Activated CD4-positive, CD25-positive, alpha-beta regulatory T cell treated with anti-CD3 and anti-CD28 coated beads, Interleukin-2, amount 50 U/mL, for 72 hours (primary cell): ENCODE data around the gene FJX1.

Source experiments
- DNase-seq: peaks from one replicate; pipeline ENCODE4 v3.0.0; 2021

The FJX1 gene

DNA sequence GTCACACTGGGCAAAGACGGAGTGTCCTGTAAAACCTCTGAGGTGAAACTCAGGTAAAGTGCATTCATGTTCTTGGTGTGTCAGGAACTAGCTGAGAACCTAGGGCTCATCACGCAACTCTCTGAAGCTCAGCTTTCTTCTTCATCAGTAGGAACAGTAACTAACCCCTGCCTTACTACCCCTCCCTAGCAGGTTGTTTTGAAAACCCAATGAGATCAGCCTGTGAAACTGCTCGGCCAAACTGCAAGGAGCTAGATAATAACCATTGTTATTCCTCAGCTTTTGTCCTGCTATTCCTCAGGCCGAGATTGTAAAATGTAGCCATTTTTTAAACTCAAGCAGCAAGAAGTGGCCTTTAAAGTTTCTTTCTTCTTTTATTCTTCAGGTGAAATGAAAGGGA is 9.8 kb upstream of the FJX1 start:
- no peak for DNase-seq

DNA sequence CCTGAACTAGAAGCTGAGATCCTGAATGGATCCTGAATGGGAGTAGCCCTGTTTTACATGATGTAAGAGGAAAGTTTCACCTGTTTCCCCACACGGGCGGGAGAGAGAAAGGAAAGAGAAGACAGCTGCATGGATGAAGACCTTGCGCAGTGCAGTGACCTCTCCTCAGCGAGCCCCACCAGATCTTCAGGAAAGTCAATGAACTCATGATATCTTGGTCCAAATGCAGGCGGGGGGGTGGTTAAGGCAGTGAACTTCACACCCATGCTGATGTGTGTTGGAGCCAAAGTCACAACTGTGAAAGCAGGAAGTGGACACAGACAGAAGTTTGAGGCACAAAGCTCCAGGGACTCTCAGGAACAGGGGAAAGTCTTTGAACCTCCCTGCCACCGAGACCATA is 8.6 kb upstream of the FJX1 start:
- no peak for DNase-seq

DNA sequence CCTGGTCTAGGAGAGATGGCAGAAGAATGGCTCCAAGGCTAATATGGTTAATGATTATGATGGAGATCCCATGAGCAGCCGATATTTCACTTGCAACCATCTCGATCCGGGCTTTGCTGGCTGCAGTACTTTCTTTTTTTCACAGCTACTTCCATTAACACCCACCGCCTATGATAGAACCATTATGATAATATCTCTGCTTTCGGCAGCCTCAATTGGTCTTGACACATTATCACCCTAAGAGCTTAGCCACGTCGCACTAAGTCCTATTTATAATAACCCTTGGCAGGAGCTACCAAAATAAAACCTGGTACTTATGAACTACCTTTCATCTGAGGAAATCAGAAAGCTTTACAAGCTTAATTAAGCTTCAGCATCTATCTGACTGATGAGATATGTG is 7.6 kb upstream of the FJX1 start:
- DNase-seq, result no peak

DNA sequence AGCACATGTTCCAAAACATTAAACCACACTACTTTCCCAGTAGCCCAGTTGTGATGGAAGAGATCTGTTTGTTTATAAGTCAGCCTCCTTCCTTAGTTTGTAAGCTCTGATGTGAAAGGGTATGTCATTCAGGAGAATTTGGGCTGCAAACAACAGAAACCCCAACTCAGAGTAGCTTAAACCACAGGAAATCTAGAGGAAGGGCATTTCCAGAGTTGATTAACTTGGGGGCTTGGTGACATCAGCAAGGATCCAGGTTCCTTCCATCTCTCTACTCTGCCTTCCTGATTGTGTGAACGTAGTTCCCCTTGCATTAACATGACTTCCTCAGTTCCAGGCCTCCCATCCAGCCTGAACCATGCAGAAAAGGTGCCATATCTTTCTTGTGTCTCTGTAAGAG is 6.5 kb upstream of the FJX1 start:
- no peak for DNase-seq

DNA sequence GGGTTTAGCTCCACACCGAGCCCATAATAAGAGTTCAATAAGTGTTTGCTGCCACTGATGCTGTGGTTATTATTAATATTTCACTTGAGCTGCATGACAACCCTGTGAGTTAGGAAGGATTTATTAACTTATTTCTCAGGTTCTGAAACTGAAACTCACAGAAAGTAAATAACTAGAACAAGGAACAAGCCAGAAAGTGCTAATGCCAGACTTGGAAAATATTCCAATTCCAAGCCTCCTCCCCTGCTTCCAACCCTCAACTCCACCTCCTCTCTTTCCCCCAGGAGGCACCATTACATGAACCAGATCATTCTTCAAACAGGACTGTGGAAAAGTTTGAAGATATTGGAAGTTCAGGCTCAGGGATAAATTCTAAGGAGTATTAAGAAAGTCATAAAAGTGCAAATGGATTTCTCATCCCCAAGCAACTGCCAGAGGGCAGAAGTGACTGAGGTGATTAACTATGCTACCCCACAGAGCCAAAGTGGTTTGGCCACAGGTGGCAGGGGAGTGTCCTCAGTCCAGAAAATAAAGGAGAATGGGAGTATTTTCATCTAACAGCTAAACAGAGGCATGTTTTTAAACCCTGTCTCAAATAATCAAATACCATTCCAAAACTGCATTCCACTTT is 3.2 kb upstream of the FJX1 start:
- DNase-seq, result no peak

DNA sequence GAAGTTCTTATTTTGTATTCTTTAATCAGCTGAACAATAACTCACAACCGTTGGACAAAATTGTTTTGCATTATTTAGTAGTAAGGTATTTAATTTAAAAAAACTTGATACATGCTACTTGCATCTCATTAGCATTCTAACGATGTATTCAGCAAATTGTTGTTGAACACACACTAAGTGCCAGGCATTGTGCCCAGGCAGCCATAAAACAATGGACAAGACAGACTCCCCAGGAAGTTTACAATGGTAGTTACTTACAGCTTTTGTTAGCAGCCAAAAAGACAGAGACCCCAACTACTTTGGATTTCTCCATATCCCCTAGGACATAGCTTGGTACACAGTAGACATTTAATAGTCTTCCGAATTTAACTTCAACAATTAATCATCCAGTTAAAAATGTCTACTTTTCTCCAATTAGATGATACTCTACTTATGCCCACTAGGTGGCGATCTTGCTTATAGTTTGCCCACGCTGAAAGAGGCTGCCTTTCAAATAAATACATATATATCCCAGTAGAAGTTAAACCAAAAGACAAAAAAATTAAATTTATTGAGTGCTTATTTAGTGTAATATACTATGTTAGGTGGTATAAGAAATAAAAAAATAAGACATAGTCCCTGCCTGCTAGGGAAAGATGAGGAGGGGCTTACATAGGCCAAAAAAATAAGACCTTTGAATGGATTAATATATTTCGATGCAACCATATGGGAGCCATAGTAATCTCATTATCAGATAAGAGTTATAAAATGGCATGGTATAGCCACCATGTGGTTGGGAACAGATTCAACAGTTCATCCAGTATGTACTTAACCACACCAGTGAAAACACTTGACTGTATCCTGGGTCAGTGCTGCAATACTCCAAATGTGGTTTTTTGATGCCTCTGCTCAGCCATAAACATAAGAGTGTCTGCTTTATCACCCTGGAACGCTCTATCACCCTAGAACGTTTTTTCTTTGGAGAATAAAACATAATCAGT is 2.0 kb upstream of the FJX1 start:
- no peak for DNase-seq

DNA sequence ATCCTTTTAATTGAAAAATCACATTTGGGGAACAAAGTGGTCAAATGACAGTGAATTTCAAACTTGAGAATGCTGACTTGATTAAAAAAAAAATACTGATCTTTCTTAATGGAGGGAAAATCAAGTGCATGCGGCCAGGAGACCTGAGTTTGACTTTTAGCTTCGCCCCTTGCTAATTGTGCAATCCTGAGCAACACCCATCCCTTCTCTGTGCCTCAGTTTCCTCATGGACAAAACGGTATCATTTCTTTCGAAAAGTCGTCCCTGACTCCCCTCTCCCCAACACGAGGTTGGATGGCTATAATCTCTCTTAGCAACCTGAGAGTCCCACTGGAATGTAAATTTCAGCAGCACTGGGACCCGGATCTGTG is 959 bp upstream of the FJX1 start:
- no peak for DNase-seq

DNA sequence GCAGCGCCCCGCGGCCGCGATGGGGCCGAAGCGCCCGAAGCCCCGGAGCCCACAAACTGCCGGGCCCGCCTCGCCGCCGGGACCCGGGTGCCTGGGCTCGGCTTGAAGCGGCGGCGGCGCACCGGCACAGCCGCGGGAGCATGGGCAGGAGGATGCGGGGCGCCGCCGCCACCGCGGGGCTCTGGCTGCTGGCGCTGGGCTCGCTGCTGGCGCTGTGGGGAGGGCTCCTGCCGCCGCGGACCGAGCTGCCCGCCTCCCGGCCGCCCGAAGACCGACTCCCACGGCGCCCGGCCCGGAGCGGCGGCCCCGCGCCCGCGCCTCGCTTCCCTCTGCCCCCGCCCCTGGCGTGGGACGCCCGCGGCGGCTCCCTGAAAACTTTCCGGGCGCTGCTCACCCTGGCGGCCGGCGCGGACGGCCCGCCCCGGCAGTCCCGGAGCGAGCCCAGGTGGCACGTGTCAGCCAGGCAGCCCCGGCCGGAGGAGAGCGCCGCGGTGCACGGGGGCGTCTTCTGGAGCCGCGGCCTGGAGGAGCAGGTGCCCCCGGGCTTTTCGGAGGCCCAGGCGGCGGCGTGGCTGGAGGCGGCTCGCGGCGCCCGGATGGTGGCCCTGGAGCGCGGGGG is 346 bp downstream of the FJX1 start:
- no peak for DNase-seq

DNA sequence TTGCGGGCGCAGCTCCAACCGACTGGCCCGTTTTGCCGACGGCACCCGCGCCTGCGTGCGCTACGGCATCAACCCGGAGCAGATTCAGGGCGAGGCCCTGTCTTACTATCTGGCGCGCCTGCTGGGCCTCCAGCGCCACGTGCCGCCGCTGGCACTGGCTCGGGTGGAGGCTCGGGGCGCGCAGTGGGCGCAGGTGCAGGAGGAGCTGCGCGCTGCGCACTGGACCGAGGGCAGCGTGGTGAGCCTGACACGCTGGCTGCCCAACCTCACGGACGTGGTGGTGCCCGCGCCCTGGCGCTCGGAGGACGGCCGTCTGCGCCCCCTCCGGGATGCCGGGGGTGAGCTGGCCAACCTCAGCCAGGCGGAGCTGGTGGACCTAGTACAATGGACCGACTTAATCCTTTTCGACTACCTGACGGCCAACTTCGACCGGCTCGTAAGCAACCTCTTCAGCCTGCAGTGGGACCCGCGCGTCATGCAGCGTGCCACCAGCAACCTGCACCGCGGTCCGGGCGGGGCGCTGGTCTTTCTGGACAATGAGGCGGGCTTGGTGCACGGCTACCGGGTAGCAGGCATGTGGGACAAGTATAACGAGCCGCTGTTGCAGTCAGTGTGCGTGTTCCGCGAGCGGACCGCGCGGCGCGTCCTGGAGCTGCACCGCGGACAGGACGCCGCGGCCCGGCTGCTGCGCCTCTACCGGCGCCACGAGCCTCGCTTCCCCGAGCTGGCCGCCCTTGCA is 1.0 kb downstream of the FJX1 start:
- DNase-seq, result no peak

DNA sequence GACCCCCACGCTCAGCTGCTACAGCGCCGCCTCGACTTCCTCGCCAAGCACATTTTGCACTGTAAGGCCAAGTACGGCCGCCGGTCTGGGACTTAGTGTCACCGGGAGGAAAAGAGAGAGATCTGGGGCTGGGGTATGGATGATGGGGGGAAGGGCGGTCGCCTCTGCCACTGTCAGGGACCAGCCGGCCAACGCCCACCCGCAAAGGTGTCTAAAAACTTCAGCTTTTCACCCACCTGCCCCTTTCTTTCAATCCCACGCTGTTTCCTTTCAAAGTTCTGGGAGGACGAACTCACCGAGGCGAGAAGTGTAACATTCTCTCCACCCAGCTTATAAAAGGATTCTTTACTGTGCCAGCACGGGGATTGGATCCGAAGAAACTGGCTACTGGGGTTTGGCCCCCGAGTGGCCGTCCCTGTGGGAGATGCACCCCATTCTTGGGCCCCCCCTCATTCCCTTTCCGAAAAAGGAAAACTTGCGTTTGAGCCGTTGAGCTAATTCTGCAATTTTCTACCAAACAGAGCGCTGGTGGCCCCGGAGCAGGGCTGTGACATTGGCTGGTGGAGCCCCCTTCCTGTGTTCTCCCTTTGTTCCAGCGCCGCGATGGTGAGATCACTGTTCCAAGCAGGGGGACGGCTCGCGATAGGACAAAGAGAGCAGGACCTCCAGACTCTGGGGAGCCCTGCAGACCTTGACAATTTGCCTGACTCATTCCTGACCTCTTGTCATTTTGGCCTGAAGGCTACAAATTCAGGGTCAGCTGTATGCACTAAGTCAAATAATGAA is 1.8 kb downstream of the FJX1 start:
- no peak for DNase-seq

DNA sequence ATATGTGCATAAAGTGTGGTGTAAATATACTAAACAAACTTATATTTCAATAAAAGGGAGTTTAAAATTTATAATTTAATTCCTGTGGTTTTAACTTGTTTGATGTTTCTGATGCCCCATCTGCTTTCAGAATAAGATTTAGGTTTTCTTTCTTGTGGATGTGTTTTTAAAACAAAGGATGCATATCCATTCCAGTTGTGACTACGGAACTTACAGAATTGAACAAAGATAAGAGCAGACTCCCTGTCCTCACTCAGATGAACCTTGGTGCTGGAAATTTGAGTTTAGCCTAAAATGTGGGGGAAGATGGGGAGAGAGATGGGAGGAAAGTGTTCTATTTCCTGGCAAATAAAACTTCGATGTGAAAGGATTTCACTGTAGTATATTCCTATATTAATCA is 2.5 kb downstream of the FJX1 start:
- no peak for DNase-seq

DNA sequence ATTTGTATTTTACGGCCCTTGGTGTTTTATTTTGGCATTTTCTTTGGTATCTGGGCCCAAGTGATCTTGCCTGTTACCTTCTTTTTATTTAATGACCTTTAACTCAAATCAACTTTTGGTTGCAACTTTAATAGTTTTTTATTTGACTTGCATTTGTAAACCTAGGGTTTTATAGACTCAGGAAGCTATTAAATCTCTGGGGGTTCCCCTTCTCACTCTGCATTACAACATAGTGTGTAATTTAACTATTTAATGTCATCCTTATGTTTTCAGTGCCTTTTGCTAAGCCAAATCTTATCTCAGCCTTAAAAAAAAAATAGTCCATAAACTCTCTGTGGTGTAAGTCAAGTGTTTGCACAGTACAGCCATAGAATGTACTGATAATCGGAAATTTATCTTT is 3.4 kb downstream of the FJX1 start:
- no peak for DNase-seq

DNA sequence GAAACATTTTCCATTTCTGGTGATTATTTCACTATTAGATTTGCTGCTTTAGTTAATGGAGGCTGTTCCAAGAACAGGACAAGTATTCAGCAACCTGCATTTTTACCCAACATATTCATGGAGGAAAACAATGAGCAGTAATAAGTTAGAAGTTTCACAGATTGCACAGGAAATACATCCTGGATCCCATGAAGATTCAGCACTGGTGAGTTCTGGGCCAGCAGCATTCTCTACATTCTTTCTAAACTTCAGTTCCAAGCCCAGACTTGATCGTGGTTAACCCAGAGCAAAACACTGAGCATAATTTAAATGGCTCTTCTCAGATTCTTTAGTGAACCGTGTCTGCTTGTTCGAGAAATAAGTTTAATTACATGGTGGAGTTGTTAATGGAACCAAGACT is 3.8 kb downstream of the FJX1 start:
- no peak for DNase-seq

DNA sequence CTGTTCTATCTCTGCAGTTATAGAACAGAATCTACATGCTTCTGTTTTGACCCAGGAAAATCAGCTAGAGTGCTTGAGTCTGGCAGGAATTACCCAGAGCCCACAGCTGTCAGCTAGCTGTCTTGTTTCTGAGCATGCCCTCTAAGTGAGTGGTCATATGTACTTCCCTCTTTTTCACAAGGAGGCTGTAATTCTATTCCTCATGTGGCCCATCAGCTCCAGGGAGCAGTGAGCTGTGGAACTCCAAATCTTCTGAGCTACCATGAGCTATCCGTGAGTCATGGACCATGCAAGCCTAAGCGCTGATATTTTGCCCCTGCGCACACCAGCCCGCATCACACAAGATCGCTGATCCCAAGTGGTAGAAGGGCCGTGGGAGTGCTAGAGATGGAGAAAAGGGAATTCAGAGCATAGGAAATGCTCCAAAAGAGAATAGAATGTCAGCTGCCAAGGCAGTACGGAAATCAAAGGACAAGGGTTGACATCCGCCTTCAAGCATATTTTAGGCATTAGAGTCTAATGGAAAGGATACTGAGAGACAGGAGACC is 5.4 kb downstream of the FJX1 start:
- DNase-seq, result no peak

DNA sequence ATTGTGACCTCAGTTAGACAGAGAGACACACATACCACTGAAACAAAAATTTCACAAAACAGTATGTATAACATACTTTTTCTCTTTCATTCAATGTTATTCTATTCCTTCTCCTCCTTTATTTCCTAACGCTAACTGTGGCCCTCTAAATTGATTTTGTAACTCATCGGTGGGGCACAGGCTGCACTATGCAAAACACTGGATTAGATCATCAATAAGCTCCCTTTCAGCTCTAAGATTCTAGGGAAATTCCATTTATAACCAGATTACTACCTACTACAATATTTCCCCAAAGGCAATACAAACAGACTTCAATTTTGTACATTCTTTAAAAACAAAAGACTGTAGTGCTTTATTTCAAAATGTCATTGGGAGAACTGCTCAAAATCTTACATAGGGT is 6.1 kb downstream of the FJX1 start:
- DNase-seq, result no peak

DNA sequence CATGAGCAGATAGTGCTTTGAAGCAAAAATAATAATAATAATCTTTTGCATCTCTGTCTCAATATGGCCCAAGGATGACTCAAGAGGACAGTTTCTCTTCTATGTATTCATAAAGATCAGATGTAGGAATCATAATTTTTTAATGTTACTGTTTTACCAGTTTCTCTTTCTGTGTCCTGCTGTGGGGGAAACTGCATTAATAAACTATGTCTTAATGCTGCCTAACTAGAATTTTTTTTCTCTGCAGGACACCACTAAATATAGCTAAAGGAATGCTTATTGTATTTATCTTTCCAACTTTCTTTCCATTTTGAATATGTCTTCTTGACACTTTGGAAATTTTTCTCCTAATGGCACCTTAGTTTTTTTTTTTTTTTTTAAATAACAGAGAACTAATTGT is 6.5 kb downstream of the FJX1 start:
- no peak for DNase-seq

DNA sequence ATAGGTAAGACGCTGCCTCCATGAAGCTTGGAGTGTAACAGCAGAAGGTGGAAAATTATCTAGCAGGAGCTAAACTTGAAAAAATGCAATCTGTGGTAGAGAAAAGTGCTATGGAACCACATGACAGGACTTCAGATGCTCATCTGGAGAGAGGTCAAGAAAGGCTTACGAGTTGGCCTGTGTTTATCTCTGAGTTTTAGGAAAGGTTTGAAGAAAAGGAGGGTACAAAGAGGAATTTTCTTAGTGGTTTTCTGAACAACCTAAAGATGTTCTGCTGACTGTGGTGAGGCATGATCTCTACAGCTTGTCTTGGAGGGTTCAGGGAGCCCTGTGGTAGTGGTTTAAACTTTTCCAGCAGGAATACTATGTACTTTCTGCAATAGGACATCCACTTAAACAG is 8.2 kb downstream of the FJX1 start:
- no peak for DNase-seq

DNA sequence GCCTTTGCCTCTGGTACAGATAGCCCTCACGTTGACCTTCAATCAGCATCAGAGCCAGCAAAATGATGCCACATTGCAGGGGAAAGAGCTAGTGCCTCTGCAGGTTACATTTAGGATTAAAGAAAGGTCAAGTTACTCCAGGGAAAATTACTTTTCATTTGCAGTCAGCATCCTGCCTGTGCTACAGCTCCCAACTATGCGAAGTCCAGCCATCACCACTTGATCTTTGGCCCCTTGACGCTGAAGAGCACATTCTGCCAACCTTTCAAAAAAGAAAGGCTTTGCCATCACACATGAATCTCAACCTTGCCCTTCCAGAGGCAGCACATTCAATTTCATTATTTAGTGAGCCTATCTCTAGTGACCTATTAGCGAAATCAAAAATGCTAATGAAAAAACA is 11.3 kb downstream of the FJX1 start:
- no peak for DNase-seq

DNA sequence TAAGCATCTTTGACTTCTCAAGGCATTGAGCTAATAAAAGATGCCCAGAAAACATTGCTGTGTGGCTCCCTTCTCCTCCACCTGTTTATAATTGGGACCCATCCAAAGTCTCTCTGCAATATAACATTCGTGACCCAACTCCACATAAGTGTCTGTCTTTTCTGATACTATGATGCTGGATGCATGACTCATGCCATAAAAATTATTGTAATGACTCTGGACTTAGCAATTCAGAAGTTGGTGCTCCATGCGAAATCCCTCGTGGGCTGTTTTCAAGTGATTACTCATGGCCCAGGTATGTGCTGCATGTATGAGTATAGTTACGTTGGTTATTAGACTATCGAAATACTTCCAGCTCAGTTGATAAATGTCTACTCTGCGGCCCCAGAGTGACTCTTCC is 11.7 kb downstream of the FJX1 start:
- DNase-seq, result no peak

DNA sequence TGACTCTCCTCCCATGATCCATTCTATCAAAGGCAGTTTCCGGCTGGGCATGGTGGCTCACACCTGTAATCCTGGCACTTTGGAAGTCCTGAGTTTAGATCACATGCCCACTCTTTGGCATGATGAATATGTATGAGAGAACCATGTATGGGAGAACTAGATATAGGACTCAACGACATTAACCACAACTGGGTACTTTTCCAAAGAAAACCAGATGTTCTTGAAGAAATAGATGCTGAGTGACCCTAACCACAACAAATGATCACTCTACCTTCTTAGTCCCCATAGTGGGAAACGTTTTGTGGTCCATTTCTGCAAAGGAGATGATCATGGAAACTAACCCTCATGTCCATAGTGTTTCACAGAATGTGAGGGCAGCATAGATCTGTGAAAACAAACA is 13.6 kb downstream of the FJX1 start:
- DNase-seq, result no peak

DNA sequence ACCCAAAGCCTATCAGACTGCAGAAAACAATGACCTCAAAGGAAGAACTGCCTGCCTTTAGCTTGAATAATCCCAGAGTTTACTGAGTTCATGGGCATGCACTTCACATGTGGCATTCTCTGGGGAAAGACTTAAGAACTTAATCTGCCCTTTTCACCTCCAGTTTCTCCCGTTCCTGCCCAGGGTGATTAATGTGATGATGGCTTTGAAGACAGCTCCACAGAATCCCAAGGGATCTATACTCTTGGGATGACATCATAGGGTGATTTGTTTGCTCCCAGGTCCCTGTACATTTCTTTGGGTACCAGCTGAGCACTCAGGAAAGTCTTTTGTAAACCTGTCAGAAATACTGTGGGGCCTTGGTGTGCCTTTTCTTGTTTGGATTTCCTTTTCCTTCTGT is 14.0 kb downstream of the FJX1 start:
- no peak for DNase-seq

DNA sequence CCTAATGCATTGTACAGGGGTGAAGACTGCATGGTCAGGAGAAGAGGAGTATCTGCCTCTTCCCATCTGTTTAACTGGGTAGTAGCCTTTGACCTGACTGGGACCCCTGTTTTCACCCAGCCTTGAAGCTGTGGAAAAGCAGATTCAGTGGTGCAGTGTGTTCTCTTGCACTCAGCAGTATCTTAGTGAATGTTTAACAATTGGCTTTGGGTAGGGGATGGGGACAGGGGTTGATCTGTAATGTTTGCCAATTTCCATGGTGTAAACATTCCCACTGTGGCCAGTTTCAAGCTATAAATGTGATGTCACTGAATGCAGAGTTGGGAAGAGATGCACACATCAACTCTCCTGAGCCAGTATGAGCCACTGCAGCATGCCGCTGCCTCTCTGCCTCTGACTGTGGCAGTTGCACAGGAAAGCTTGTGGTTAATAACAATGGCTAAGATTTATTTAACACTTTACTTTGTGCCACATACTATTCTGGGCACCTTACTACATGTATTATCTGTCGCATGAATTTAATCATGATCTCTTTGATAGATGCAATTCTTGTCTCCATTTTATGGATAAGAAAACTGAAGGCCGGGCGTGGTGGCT is 15.7 kb downstream of the FJX1 start:
- DNase-seq, result no peak
